ENCODE data around the gene IFITM2.

DNA sequence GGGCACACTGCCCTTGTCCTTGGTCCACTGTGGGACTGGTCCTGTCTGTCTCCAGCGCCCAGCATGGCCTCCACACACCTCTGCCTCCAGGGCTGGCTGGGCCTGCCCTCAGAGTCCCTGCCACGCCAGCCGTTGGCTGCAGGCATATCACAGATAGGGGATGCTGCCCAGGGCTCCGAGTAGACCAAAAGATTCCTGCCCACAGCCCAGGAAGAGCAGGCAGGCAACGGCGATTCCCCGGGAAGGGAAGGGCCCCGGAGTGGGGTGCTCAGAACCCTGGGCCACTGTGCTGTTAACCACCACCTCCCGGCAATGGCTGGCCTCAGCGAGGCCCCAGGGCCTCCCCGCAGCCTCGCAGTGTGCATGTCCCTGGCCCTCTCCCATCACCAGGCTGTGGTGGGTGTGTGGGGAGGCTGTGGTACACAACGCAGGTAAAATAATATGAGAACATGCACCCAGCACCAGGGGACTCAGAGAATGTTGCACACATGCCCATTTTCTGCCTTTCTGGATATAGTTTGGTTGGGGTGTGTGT lies 10.5 kb upstream of the IFITM2 start:
- TF ChIP-seq ZNF564 (CRISPR knock-in tag; IDR thresholded peaks at IDR 0.05) (no peak), SRSF1 (optimal IDR thresholded peaks at IDR 0.05; ENCODE audit: low read depth, low read length) (no peak), HDAC1 (CRISPR knock-in tag; IDR thresholded peaks at IDR 0.05) (no peak), ELF4 (CRISPR knock-in tag; IDR thresholded peaks at IDR 0.05; ENCODE audit: borderline replicate concordance) (no peak), ZNF235 (CRISPR knock-in tag; IDR thresholded peaks at IDR 0.05; ENCODE audit: borderline replicate concordance) (no peak), ZNF503 (CRISPR knock-in tag; IDR thresholded peaks at IDR 0.05) (no peak), ZNF629 (CRISPR knock-in tag; conservative IDR thresholded peaks at IDR 0.05) (no peak), HNRNPH1 (optimal IDR thresholded peaks at IDR 0.05; ENCODE audit: low read depth, low read length) (no peak), TEAD3 (CRISPR knock-in tag; optimal IDR thresholded peaks at IDR 0.05; ENCODE audit: borderline replicate concordance) (no peak), POLR2A (IDR thresholded peaks at IDR 0.05; ENCODE audit: insufficient read depth in 1 of 2, low read depth in 2 of 2, low read length in 2 of 2) (no peak)

All from HepG2 (cell line).